Skeletal muscle satellite cell (primary cell): ENCODE results near the gene CGB5. TPM values are rescaled to one million over a fixed set of nuclear protein-coding genes. Genes with fewer than 3 reads are reported as not detected.

Experiments
- H3K27me3 ChIP-seq: 2 replicates; pipeline ENCODE4 v1.7.0; 2013; ENCODE audit warnings: low read length; ENCODE audit not compliant: control insufficient read depth, insufficient read depth
- H3K36me3 ChIP-seq: 2 replicates; pipeline ENCODE4 v1.7.0; 2013; ENCODE audit warnings: mild to moderate bottlenecking, control low read depth, low read length; ENCODE audit not compliant: insufficient read depth
- H3K4me1 ChIP-seq: 2 replicates; pipeline ENCODE4 v1.7.0; 2013; ENCODE audit warnings: low read length; ENCODE audit not compliant: control insufficient read depth, insufficient read depth
- H3K4me2 ChIP-seq: 2 replicates; pipeline ENCODE4 v1.7.0; 2013; ENCODE audit warnings: mild to moderate bottlenecking, low read length
- H3K4me3 ChIP-seq: 2 replicates; pipeline ENCODE4 v1.7.0; 2013; ENCODE audit warnings: low read length
- H3K9ac ChIP-seq: 2 replicates; pipeline ENCODE4 v1.7.0; 2013; ENCODE audit warnings: mild to moderate bottlenecking, low read depth, low read length, moderate library complexity
- H3K9me3 ChIP-seq: replicated peaks from 2 replicates; pipeline ENCODE4 v1.7.0; 2013; ENCODE audit warnings: mild to moderate bottlenecking, control low read depth, low read length
- small RNA-seq: library from RNA; depleted of rRNA; stranded (forward); fragments of <200 nt; gene quantifications from one replicate; pipeline ENCODE3, GENCODE V24; 2012

Gene CGB5

GRCh38 chr19:49084206-49085019 lies 40.8 kb downstream of the CGB5 start:
- Histone ChIP-seq H3K4me3 (peak overlapping the region; percentile 91), H3K9me3 (no peaks in the 10 kb centered on the region)

GRCh38 chr19:49085020-49085867 lies 41.6 kb downstream of the CGB5 start, which contains the start of gene SNRNP70:
Gene SNRNP70, plus strand, starts transcription at chr19:49085451. Its CDS starts 964 bp downstream, at chr19:49086415.
- peak within 1 kb of the TSS; percentile 100 for H3K4me2 ChIP-seq
- peak within 1 kb of the TSS; percentile 91 for H3K4me3 ChIP-seq
- H3K27me3 ChIP-seq = peaks cover 3% of the 10 kb centered on the region
- peak within 1 kb of the TSS; percentile 93 for H3K9ac ChIP-seq
- peaks cover 27% of the 10 kb centered on the region for H3K36me3 ChIP-seq
- H3K4me1 ChIP-seq = peaks cover 17% of the 10 kb centered on the region
- no peaks in the 10 kb centered on the region for H3K9me3 ChIP-seq

More at GRCh38 chr19:49084206-49085019, 40.8 kb downstream of the CGB5 start:
- H3K4me2 ChIP-seq = peak overlapping the region; percentile 100
- H3K4me1 ChIP-seq = peaks cover 17% of the 10 kb centered on the region
- peaks cover 3% of the 10 kb centered on the region for H3K27me3 ChIP-seq
- H3K36me3 ChIP-seq = peaks cover 22% of the 10 kb centered on the region
- H3K9ac ChIP-seq = peak overlapping the region; percentile 93

- Histone ChIP-seq H3K4me1 (peaks cover 17% of the 10 kb centered on the region), H3K27me3 (peaks cover 3% of the 10 kb centered on the region), H3K9me3 (no peaks in the 10 kb centered on the region), H3K4me3 (peak overlapping the region; percentile 91), H3K9ac (peak overlapping the region; percentile 93), H3K36me3 (peaks cover 33% of the 10 kb centered on the region), H3K4me2 (peak overlapping the region; percentile 100)
Measured at GRCh38 chr19:49085868-49086232, 42.2 kb downstream of the CGB5 start.

GRCh38 chr19:49086296-49086695 lies 42.6 kb downstream of the CGB5 start:
- Histone ChIP-seq H3K9ac (peak overlapping the region; percentile 93), H3K4me1 (peaks cover 17% of the 10 kb centered on the region), H3K27me3 (peaks cover 3% of the 10 kb centered on the region), H3K4me2 (peak overlapping the region; percentile 100), H3K9me3 (no peaks in the 10 kb centered on the region), H3K36me3 (peaks cover 38% of the 10 kb centered on the region), H3K4me3 (peak overlapping the region; percentile 91)

GRCh38 chr19:49091391-49092038 lies 47.9 kb downstream of the CGB5 start:
- Histone ChIP-seq H3K4me1 (peaks cover 24% of the 10 kb centered on the region), H3K27me3 (no peaks in the 10 kb centered on the region), H3K36me3 (peaks cover 77% of the 10 kb centered on the region), H3K4me2 (no peak overlapping the region), H3K9me3 (no peaks in the 10 kb centered on the region), H3K9ac (no peak overlapping the region), H3K4me3 (no peak overlapping the region)

- Histone ChIP-seq H3K4me3 (no peak overlapping the region), H3K9me3 (no peaks in the 10 kb centered on the region), H3K36me3 (peaks cover 78% of the 10 kb centered on the region), H3K9ac (no peak overlapping the region), H3K4me2 (no peak overlapping the region), H3K4me1 (peaks cover 14% of the 10 kb centered on the region), H3K27me3 (no peaks in the 10 kb centered on the region)
Measured at GRCh38 chr19:49092686-49093085, 49.0 kb downstream of the CGB5 start.

Small RNA genes within 50 kb of the gene (small RNA-seq; reads per million reads assigned to genes)
- gene MIR6798 = not detected
- not detected for gene RN7SL708P
